GM12874 (cell line): ENCODE results near the gene PAK2.

ENCODE experiments used
- CTCF ChIP-seq: IDR thresholded peaks from 2 replicates; pipeline ENCODE4 v1.5.1; 2011; ENCODE audit warnings: low read depth, mild to moderate bottlenecking, control low read depth, low read length, moderate library complexity; ENCODE audit not compliant: insufficient read depth

PAK2 gene

GRCh38 chr3:196842567-196843434, 103.1 kb downstream of the PAK2 start:
- TF ChIP-seq CTCF = no peak

GRCh38 chr3:196843435-196844110, 103.9 kb downstream of the PAK2 start:
- no peak for TF ChIP-seq CTCF

GRCh38 chr3:196849180-196849741, 109.6 kb downstream of the PAK2 start:
- no peak for TF ChIP-seq CTCF

GRCh38 chr3:196867155-196867506, 127.5 kb downstream of the PAK2 start:
- TF ChIP-seq CTCF = no peak

GRCh38 chr3:196867507-196868296, 128.0 kb downstream of the PAK2 start, which contains the start of gene SENP5:
SENP5 (plus strand) TSS chr3:196867920; CDS start chr3:196885182, 17,262 bp downstream.
- TF ChIP-seq CTCF = no peak

- no peak for TF ChIP-seq CTCF
Observed at GRCh38 chr3:196868297-196868661, 128.6 kb downstream of the PAK2 start.

GRCh38 chr3:196872316-196872715, 132.7 kb downstream of the PAK2 start:
- TF ChIP-seq CTCF = no peak
